Adrenal gland (tissue), 12 donors: ENCODE results near the gene FAIM2. TPM values are rescaled to one million over a fixed set of nuclear protein-coding genes. Genes with fewer than 3 reads are reported as not detected.

Source experiments
- DNase-seq, 7 donors: peaks; one replicate each; pipeline ENCODE4 v3.0.0-alpha.2; 2019 to 2020
- H3K27ac ChIP-seq, 5 donors: fragments of 200-600 bp; sonication (generic) in 4 of 5; 1 replicate in 3 of 5; 2 replicates in 2 of 5; pipeline versions ENCODE4 v1.5.1 to v1.8.0; 2016 to 2020; ENCODE audit warnings: mild to moderate bottlenecking in 1 of 5
- H3K27me3 ChIP-seq: fragments of 200-600 bp; 2 replicates; pipeline ENCODE4 v1.8.0; 2021
- H3K36me3 ChIP-seq, 2 donors: fragments of 200-600 bp; replicated peaks in 1 of 2; 1 replicate in 1 of 2; 2 replicates in 1 of 2; pipeline versions ENCODE4 v1.5.1 to v1.8.0; 2018 to 2022
- H3K4me1 ChIP-seq, 2 donors: fragments of 200-600 bp; replicated peaks in 1 of 2; 1 replicate in 1 of 2; 2 replicates in 1 of 2; pipeline versions ENCODE4 v1.5.1 to v1.8.0; 2018 to 2021
- H3K4me3 ChIP-seq, 4 donors: fragments of 200-600 bp; sonication (generic) in 3 of 4; one replicate each; pipeline ENCODE4 v1.5.1; 2016 to 2018
- H3K9me3 ChIP-seq, 3 donors: fragments of 200-600 bp; sonication (generic) in 1 of 3; replicated peaks in 1 of 3; 1 replicate in 2 of 3; 2 replicates in 1 of 3; pipeline versions ENCODE4 v1.5.1 to v1.8.0; 2016 to 2021
- CTCF ChIP-seq, 6 experiments: fragments of 450-650 bp in 4 of 6; fragments of 200-600 bp in 2 of 6; sonication (generic) in 1 of 6; IDR thresholded peaks; 1 replicate in 5 of 6; 2 replicates in 1 of 6; pipeline versions ENCODE4 v1.5.1 to v1.8.0; 2016 to 2021; ENCODE audit warnings: antibody characterized with exemption in 6 of 6, mild to moderate bottlenecking in 2 of 6, moderate library complexity in 1 of 6
- POLR2A ChIP-seq, 2 donors: fragments of 450-650 bp; IDR thresholded peaks; one replicate each; pipeline ENCODE4 v1.6.1; 2017; ENCODE audit warnings: antibody characterized with exemption in 2 of 2, mild to moderate bottlenecking in 2 of 2, moderate library complexity in 1 of 2
- WGBS, 4 donors: extraction: QIAGEN DNeasy Blood & Tissue Kit in 2 of 4; methylation state at CpG; one replicate each; pipeline versions ENCODE4 v1.1.5 to v1.1.7; 2013 to 2017; 5-methylcytosine and 5-hydroxymethylcytosine counted together
- intact Hi-C, 2 donors: fragments of 100-400 bp; cut with DNase I; formaldehyde crosslinking; loops; one replicate each; pipeline versions ENCODE4 v1.14.1 to v1.15.0; 2022 to 2023
- polyA plus RNA-seq, 3 donors: library from polyadenylated mRNA; stranded (reverse); fragments of 200-250 nt in 2 of 3; fragments of 350-450 nt in 1 of 3; fragmentation: Illumina TruSeq in 1 of 3; extraction: RNeasy Lipid Tissue Mini Kit (QIAGEN cat#74804) in 1 of 3; gene quantifications; one replicate each; pipeline ENCODE4 v1.2.3, GENCODE V29; 2013 to 2014
- total RNA-seq, 9 donors: library from RNA; depleted of rRNA in 4 of 9; stranded (reverse); fragments of >200 nt in 4 of 9; fragments of 120-200 nt in 1 of 9; fragmentation: NEBNext Ultra II Directional in 1 of 9; extraction: Animal tissue kit (Norgen Biotek cat#: 25700) in 1 of 9; gene quantifications; one replicate each; pipeline versions ENCODE4 v1.1.0 to v1.2.4, GENCODE V29; 2013 to 2023
- donor health status: healthy with polysubstance abuse.
- donor health status: Bipolar disorder and iron deficiency.
- donor health status: DM: yes; HTN: yes; CAD: no.
- donor health status: DM: no; HTN: no; CAD: no.
- donor health status: DM: no; HTN: no; CAD: no.
- donor health status: DM: yes; HTN: yes; CAD: no.

FAIM2 gene
- total and polyA plus RNA-seq, 12 donors, result 0.35 to 50.8 (median 8.7) TPM

DNA sequence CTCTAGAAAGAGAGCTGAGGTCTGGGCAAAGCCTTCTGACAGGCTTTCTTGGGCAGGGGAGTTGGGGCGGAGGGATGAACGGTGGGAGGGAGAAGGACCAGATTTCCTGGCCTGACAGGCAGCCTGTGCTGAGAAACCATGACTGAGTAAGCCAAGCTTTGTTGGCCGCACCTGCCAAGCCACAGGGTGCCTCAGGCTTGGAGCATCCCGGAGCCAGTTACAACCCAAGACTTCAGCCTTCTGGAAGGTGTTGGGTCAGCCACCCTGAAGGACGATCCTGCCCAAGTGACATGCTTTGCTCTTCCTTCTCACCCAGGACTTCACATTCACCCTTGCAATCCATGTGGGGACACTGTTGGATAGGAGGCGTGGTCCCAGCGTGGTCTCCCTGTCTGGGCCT lies 25.9 kb upstream of the FAIM2 start:
- intact Hi-C loops, result no loop called here
- no peaks in the 10 kb centered on the region for H3K4me1 ChIP-seq
- 89 to 95% (median 92%) methylated on average over 4 to 7 of the region's 7 CpGs for WGBS, 4 donors
- H3K9me3 ChIP-seq, result no peaks in the 10 kb centered on the region
- no peak for DNase-seq
- no peak for TF ChIP-seq CTCF (IDR thresholded peaks at IDR 0.05)
- TF ChIP-seq POLR2A (IDR thresholded peaks at IDR 0.05), result no peak
- no peaks in the 10 kb centered on the region for H3K36me3 ChIP-seq
- no peak overlapping the region for H3K27ac ChIP-seq
- H3K27me3 ChIP-seq, result no peaks in the 10 kb centered on the region
- no peak overlapping the region for H3K4me3 ChIP-seq

DNA sequence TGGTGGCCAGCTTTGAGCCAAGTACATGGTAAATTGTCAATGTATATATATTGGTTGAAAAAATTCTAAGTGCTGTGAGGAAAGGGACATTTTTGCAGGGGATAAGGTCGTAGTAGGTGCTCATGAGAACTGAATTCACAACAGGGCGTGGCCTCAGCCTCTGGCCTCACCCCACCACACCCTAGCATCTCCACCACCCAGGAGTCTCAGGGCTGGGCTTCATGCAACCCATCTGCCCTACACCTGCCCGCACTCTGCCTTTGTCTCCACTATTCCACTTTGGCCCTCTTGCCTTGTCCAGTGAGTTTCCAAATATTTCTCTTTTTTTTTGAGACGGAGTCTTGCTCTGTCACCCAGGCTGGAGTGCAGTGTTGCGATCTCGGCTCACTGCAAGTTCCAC lies 24.8 kb upstream of the FAIM2 start:
- Histone ChIP-seq H3K27me3 (no peaks in the 10 kb centered on the region), H3K27ac (no peak overlapping the region), H3K9me3 (no peaks in the 10 kb centered on the region), H3K4me1 (no peaks in the 10 kb centered on the region), H3K36me3 (no peaks in the 10 kb centered on the region), H3K4me3 (no peak overlapping the region)
- 85 to 94% (median 88%) methylated on average over 6 of the region's 6 CpGs for WGBS, 4 donors
- intact Hi-C loops, result no loop called here
- no peak for TF ChIP-seq CTCF (IDR thresholded peaks at IDR 0.05)
- no peak for TF ChIP-seq POLR2A (IDR thresholded peaks at IDR 0.05)
- no peak for DNase-seq

- TF ChIP-seq POLR2A (IDR thresholded peaks at IDR 0.05) (no peak), CTCF (IDR thresholded peaks at IDR 0.05) (no peak)
- 88 to 97% (median 91%) methylated on average over 10 to 11 of the region's 11 CpGs for WGBS, 4 donors
Observed at GRCh38 chr12:49925433-49926204, 21.9 kb upstream of the FAIM2 start.

GRCh38 chr12:49924628-49925246 lies 21.0 kb upstream of the FAIM2 start:
- no peak overlapping the region for H3K4me3 ChIP-seq
- H3K27ac ChIP-seq, result peak overlapping the region in 1 of 5 donors; percentile 69
- no peaks in the 10 kb centered on the region for H3K9me3 ChIP-seq
- no peaks in the 10 kb centered on the region for H3K27me3 ChIP-seq
- TF ChIP-seq POLR2A (IDR thresholded peaks at IDR 0.05), result no peak
- no peak for TF ChIP-seq CTCF (IDR thresholded peaks at IDR 0.05)
- H3K36me3 ChIP-seq, result no peaks in the 10 kb centered on the region
- H3K4me1 ChIP-seq, result peaks cover 8 to 18% of the 10 kb centered on the region in 2 donors
- no peak for DNase-seq
- WGBS, 4 donors, result 65 to 79% (median 77%) methylated on average over 4 to 7 of the region's 7 CpGs
- intact Hi-C loops, result no loop called here

More at GRCh38 chr12:49925433-49926204, 21.9 kb upstream of the FAIM2 start:
- no peaks in the 10 kb centered on the region for H3K27me3 ChIP-seq
- H3K4me3 ChIP-seq, result no peak overlapping the region
- DNase-seq, result no peak
- H3K9me3 ChIP-seq, result no peaks in the 10 kb centered on the region
- H3K4me1 ChIP-seq, result peaks cover 8 to 14% of the 10 kb centered on the region in 2 donors
- intact Hi-C loops, result no loop called here
- H3K27ac ChIP-seq, result no peak overlapping the region
- H3K36me3 ChIP-seq, result no peaks in the 10 kb centered on the region
